K562 (cell line): Measurements from ENCODE around the gene LSM14B.

Experiments
- GATA2 ChIP-seq: sonication (generic); formaldehyde crosslinking; IDR thresholded peaks from 2 replicates; pipeline ENCODE4 v1.4.0; 2020; ENCODE audit warnings: mild to moderate bottlenecking, missing genetic modification reagents
- YY1 ChIP-seq, 3 experiments: IDR thresholded peaks; 2 replicates each; pipeline ENCODE4 v1.6.1; 2011; ENCODE audit warnings: low read length in 2 of 3, mild to moderate bottlenecking in 2 of 3, moderate library complexity in 2 of 3, borderline replicate concordance in 1 of 3, control low read depth in 1 of 3, low read depth in 1 of 3; ENCODE audit not compliant: insufficient read depth in 3 of 3, insufficient replicate concordance in 2 of 3, control insufficient read depth in 1 of 3, insufficient read length in 1 of 3; ENCODE audit errors: extremely low read depth in 1 of 3
- ZNF23 ChIP-seq: fragments of 250-450 bp; sonication (Bioruptor Pico); IDR thresholded peaks from 2 replicates; pipeline ENCODE4 v1.4.0; 2020; ENCODE audit warnings: mild to moderate bottlenecking
- TF ChIP-seq, protein P1 (sequence below): sonication (generic); formaldehyde crosslinking; IDR thresholded peaks from 2 replicates; pipeline ENCODE4 v1.8.1; 2022; ENCODE audit warnings: missing genetic modification reagents

DNA sequence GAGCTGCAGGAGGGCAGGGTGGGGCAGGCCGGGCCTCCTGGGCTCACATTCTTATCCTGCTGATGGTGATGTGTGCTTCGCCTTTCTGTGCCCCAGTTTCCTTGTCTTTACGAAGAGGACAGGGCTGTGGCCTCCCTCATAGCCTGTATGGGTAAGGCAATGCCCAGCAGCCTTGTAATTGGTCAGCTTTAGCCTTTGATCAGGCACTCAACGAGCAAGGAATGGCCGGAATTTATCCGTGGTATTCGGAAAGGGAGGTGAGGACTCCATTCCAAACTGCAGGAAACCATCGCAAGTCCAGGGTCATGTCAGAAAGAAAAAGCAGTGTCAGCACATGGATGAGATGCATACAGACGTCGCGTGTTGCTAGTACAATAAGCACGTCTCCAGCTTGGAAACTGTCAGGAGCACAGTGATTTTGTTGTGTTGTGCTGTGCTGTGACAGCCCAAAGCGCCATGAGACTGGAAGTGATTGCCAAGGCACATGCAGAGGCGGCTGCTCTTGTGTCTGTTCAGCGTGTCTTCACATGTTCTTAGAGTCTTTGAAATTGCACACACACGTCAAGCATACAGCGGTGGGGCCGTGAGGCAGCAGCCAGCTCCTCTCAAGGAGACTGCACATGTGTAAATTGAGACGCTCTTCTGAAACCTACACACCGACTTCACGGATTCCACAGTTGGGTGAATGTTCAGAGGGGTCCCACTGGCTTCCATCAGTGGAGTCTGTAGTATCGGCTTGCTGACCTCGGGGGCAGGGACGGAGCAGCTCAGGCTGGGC lies 27.4 kb downstream of the LSM14B start:
- no peak for TF ChIP-seq YY1 (IDR thresholded peaks at IDR 0.05; ENCODE audit: borderline replicate concordance in 1 of 3, control insufficient read depth in 1 of 3, extremely low read depth in 1 of 3, insufficient read depth in 3 of 3, insufficient read length in 1 of 3, insufficient replicate concordance in 2 of 3, low read depth in 1 of 3, low read length in 2 of 3)
- TF ChIP-seq GATA2 (CRISPR knock-in tag), result no peak
- TF ChIP-seq, protein P1, sequence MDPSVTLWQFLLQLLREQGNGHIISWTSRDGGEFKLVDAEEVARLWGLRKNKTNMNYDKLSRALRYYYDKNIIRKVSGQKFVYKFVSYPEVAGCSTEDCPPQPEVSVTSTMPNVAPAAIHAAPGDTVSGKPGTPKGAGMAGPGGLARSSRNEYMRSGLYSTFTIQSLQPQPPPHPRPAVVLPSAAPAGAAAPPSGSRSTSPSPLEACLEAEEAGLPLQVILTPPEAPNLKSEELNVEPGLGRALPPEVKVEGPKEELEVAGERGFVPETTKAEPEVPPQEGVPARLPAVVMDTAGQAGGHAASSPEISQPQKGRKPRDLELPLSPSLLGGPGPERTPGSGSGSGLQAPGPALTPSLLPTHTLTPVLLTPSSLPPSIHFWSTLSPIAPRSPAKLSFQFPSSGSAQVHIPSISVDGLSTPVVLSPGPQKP, result no peak
- no peak for TF ChIP-seq ZNF23 (CRISPR knock-in tag)
